OCI-LY1 (cell line): ENCODE data around the gene MRPL24.

Experiments used
- EZH2 ChIP-seq: fragments of 200-600 bp; sonication (generic), shearing (Covaris generic); IDR thresholded peaks from 2 replicates; pipeline ENCODE4 v1.8.0; 2017; ENCODE audit warnings: borderline replicate concordance, mixed run types, mild to moderate bottlenecking, antibody characterized with exemption, low read length, moderate library complexity, mixed read lengths
- TF ChIP-seq, protein P1 (sequence below): fragments of 200-600 bp; sonication (generic), shearing (Covaris generic); IDR thresholded peaks from 2 replicates; pipeline ENCODE4 v1.5.1; 2017; ENCODE audit warnings: mild to moderate bottlenecking, antibody characterized with exemption, low read length, moderate library complexity, mixed read lengths

DNA sequence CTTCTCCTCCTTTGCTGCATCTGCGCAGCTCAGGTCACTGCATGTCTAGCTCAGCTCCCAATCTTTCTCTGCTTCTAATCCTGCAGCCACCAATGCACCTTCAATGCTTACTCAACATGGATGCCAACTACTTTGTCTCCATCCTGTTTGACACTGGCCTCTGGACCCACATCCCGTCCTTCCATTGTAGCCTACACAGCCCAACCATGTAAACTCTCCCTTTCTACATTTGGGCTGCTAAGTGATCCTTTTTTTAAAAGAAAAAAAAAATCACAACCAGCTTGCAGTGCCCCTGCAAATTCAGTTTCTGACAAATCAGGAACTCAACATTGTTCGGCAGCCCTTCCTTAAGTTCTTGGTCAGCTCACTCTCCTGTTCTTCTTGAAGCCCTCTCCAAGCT is 26.1 kb downstream of the MRPL24 start:
- TF ChIP-seq, protein P1, sequence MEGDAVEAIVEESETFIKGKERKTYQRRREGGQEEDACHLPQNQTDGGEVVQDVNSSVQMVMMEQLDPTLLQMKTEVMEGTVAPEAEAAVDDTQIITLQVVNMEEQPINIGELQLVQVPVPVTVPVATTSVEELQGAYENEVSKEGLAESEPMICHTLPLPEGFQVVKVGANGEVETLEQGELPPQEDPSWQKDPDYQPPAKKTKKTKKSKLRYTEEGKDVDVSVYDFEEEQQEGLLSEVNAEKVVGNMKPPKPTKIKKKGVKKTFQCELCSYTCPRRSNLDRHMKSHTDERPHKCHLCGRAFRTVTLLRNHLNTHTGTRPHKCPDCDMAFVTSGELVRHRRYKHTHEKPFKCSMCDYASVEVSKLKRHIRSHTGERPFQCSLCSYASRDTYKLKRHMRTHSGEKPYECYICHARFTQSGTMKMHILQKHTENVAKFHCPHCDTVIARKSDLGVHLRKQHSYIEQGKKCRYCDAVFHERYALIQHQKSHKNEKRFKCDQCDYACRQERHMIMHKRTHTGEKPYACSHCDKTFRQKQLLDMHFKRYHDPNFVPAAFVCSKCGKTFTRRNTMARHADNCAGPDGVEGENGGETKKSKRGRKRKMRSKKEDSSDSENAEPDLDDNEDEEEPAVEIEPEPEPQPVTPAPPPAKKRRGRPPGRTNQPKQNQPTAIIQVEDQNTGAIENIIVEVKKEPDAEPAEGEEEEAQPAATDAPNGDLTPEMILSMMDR: no peak
- no peak for TF ChIP-seq EZH2
